Adrenal gland (tissue), 12 donors: Measurements from ENCODE around the gene DMTF1. TPM values are rescaled to one million over a fixed set of nuclear protein-coding genes. Genes with fewer than 3 reads are reported as not detected.
"Not testable (repeated sequence)": the region's sequence is repeated elsewhere in the genome, so short reads cannot be mapped to it uniquely, and the experiment has no call there.

Experiments
- DNase-seq, 7 donors: peaks; one replicate each; pipeline ENCODE4 v3.0.0-alpha.2; 2019 to 2020
- H3K27ac ChIP-seq, 5 donors: fragments of 200-600 bp; sonication (generic) in 4 of 5; 1 replicate in 3 of 5; 2 replicates in 2 of 5; pipeline versions ENCODE4 v1.5.1 to v1.8.0; 2016 to 2020; ENCODE audit warnings: mild to moderate bottlenecking in 1 of 5
- H3K27me3 ChIP-seq: fragments of 200-600 bp; 2 replicates; pipeline ENCODE4 v1.8.0; 2021
- H3K36me3 ChIP-seq, 2 donors: fragments of 200-600 bp; replicated peaks in 1 of 2; 1 replicate in 1 of 2; 2 replicates in 1 of 2; pipeline versions ENCODE4 v1.5.1 to v1.8.0; 2018 to 2022
- H3K4me1 ChIP-seq, 2 donors: fragments of 200-600 bp; replicated peaks in 1 of 2; 1 replicate in 1 of 2; 2 replicates in 1 of 2; pipeline versions ENCODE4 v1.5.1 to v1.8.0; 2018 to 2021
- H3K4me3 ChIP-seq, 4 donors: fragments of 200-600 bp; sonication (generic) in 3 of 4; one replicate each; pipeline ENCODE4 v1.5.1; 2016 to 2018
- H3K9me3 ChIP-seq, 3 donors: fragments of 200-600 bp; sonication (generic) in 1 of 3; replicated peaks in 1 of 3; 1 replicate in 2 of 3; 2 replicates in 1 of 3; pipeline versions ENCODE4 v1.5.1 to v1.8.0; 2016 to 2021
- POLR2A ChIP-seq, 2 donors: fragments of 450-650 bp; IDR thresholded peaks; one replicate each; pipeline ENCODE4 v1.6.1; 2017; ENCODE audit warnings: antibody characterized with exemption in 2 of 2, mild to moderate bottlenecking in 2 of 2, moderate library complexity in 1 of 2
- WGBS, 4 donors: extraction: QIAGEN DNeasy Blood & Tissue Kit in 2 of 4; methylation state at CpG; one replicate each; pipeline versions ENCODE4 v1.1.5 to v1.1.7; 2013 to 2017; 5-methylcytosine and 5-hydroxymethylcytosine counted together
- intact Hi-C, 2 donors: fragments of 100-400 bp; cut with DNase I; formaldehyde crosslinking; loops; one replicate each; pipeline versions ENCODE4 v1.14.1 to v1.15.0; 2022 to 2023
- polyA plus RNA-seq, 3 donors: library from polyadenylated mRNA; stranded (reverse); fragments of 200-250 nt in 2 of 3; fragments of 350-450 nt in 1 of 3; fragmentation: Illumina TruSeq in 1 of 3; extraction: RNeasy Lipid Tissue Mini Kit (QIAGEN cat#74804) in 1 of 3; gene quantifications; one replicate each; pipeline ENCODE4 v1.2.3, GENCODE V29; 2013 to 2014
- total RNA-seq, 9 donors: library from RNA; depleted of rRNA in 4 of 9; stranded (reverse); fragments of >200 nt in 4 of 9; fragments of 120-200 nt in 1 of 9; fragmentation: NEBNext Ultra II Directional in 1 of 9; extraction: Animal tissue kit (Norgen Biotek cat#: 25700) in 1 of 9; gene quantifications; one replicate each; pipeline versions ENCODE4 v1.1.0 to v1.2.4, GENCODE V29; 2013 to 2023
- TF ChIP-seq, protein P1 (sequence below), 6 experiments: fragments of 450-650 bp in 4 of 6; fragments of 200-600 bp in 2 of 6; sonication (generic) in 1 of 6; IDR thresholded peaks; 1 replicate in 5 of 6; 2 replicates in 1 of 6; pipeline versions ENCODE4 v1.5.1 to v1.8.0; 2016 to 2021; ENCODE audit warnings: antibody characterized with exemption in 6 of 6, mild to moderate bottlenecking in 2 of 6, moderate library complexity in 1 of 6
- donor health status: healthy with polysubstance abuse.
- donor health status: Bipolar disorder and iron deficiency.
- donor health status: DM: yes; HTN: yes; CAD: no.
- donor health status: DM: no; HTN: no; CAD: no.
- donor health status: DM: no; HTN: no; CAD: no.
- donor health status: DM: yes; HTN: yes; CAD: no.

The DMTF1 gene
- total and polyA plus RNA-seq, 12 donors = 17.1 to 149 (median 50.2) TPM

DNA sequence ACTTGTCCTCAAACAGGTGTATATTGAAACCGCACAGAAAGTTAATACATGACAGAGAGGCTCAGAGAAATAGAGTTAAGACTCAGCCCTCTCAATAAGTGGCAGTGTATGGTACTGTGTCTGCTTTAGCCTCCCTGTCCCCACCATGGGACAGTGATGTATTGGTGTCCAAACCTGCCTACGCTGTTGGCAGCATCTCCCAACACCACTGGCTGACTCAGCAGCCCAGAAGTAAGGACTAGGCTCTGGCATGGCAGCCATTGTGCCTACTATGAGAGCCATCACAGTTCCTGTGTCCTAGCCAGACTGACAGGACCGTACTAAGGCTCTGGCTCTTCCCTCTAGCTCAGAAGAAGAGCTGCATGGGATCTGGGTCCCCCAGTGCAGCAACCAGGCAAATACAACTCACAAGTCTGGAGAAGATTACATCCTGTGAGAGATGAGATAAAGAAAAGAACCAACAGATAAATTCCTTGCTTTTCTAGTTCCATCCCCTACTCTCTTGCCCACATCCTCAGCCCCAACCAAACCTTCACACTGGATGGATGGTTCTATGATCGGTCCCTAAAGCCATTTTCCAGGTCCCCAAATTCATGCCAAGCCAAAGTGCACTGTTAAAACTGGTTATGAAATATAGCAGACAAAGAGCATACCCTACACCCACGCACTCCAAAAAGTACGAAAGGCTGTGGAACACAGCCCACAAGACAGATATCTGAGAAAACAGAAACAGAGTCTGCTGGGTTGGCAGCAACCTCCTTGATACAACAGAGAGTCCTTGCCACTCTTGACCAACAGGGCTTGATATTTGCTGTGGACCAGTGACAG lies 44.1 kb upstream of the DMTF1 start:
- no peak for DNase-seq
- no peaks in the 10 kb centered on the region for H3K27me3 ChIP-seq
- no peaks in the 10 kb centered on the region for H3K4me1 ChIP-seq
- no peak overlapping the region for H3K27ac ChIP-seq
- H3K4me3 ChIP-seq = no peak overlapping the region
- WGBS, 4 donors = 76 to 86% (median 78%) methylated on average over 6 of the region's 6 CpGs
- intact Hi-C loops = no loop called here
- no peaks in the 10 kb centered on the region for H3K9me3 ChIP-seq
- TF ChIP-seq POLR2A (IDR thresholded peaks at IDR 0.05) = no peak
- TF ChIP-seq, protein P1, sequence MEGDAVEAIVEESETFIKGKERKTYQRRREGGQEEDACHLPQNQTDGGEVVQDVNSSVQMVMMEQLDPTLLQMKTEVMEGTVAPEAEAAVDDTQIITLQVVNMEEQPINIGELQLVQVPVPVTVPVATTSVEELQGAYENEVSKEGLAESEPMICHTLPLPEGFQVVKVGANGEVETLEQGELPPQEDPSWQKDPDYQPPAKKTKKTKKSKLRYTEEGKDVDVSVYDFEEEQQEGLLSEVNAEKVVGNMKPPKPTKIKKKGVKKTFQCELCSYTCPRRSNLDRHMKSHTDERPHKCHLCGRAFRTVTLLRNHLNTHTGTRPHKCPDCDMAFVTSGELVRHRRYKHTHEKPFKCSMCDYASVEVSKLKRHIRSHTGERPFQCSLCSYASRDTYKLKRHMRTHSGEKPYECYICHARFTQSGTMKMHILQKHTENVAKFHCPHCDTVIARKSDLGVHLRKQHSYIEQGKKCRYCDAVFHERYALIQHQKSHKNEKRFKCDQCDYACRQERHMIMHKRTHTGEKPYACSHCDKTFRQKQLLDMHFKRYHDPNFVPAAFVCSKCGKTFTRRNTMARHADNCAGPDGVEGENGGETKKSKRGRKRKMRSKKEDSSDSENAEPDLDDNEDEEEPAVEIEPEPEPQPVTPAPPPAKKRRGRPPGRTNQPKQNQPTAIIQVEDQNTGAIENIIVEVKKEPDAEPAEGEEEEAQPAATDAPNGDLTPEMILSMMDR (IDR thresholded peaks at IDR 0.05) = no peak
- H3K36me3 ChIP-seq = no peaks in the 10 kb centered on the region

DNA sequence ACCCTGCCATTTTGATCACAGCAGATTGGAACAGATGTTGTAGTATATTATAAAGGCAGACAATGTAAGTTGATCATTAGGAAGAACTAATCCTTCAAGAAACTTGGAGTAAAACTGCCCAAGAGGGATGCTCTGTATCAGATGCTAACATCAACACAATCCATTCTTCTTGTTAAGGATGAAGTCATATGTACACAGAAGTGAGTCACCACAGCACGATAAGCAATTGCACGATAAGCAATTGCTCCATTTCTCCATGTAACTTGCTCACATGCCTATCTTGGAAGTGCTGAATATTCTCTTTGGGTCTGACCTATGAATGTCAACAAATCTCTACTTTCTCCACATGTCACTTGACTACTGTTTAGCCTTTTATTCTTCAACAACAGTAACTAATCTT lies 41.5 kb upstream of the DMTF1 start:
- TF ChIP-seq, protein P1 (IDR thresholded peaks at IDR 0.05) = no peak
- TF ChIP-seq POLR2A (IDR thresholded peaks at IDR 0.05) = no peak
- H3K9me3 ChIP-seq = no peaks in the 10 kb centered on the region
- no peaks in the 10 kb centered on the region for H3K27me3 ChIP-seq
- H3K27ac ChIP-seq = no peak overlapping the region
- WGBS, 4 donors = 46 to 53% (median 48%) methylated on average over 2 of the region's 2 CpGs
- H3K4me3 ChIP-seq = no peak overlapping the region
- no peaks in the 10 kb centered on the region for H3K36me3 ChIP-seq
- no peaks in the 10 kb centered on the region for H3K4me1 ChIP-seq
- intact Hi-C loops = no loop called here
- DNase-seq = peak in 2 of 7 donors; percentile 9 to 13

DNA sequence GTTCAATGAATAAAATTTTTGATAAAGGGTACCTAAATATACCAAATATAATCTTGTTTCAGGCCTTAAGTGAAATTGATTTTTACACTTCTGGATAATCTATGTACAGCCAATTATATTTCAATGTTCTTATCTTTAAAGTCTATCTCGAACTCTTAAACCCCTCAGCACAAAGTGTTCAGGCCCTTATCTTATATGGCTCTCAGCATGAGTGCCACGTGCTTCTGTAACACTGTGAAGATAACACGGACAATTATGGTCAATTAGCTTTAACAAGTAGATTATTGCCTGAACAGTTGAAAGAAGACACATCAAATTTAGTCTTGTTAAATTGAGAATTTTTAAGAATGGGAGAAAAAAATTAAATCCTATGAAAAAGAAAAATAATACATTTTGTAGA lies 40.4 kb upstream of the DMTF1 start:
- intact Hi-C loops = no loop called here
- no peak for DNase-seq
- 71 to 83% (median 79%) methylated on average over 3 of the region's 3 CpGs for WGBS, 4 donors

DNA sequence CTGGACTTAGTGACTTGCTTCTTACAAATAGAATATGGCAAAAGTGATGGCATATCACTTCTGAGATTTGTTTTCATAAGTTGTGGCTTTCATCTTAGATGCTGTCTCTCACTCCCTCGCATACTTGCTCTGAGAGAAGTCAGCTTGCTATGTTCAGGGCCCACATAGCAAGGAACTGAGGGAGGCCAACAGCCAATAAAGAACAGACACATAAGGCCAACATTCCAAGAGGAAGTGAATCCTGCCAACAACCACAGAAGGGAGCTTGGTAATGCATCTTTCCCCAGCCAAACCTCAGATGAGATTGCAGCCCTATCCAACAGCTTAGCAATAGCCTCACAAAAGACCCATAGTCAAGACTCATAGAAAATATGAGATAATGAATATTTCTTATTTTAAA lies 39.2 kb upstream of the DMTF1 start:
- DNase-seq = no peak
- intact Hi-C loops = no loop called here
- WGBS, 4 donors = 63 to 88% (median 76%) methylated on average over 1 of the region's 1 CpG
- Histone ChIP-seq H3K4me3 (no peak overlapping the region), H3K9me3 (no peaks in the 10 kb centered on the region), H3K27me3 (no peaks in the 10 kb centered on the region), H3K27ac (no peak overlapping the region), H3K4me1 (no peaks in the 10 kb centered on the region), H3K36me3 (no peaks in the 10 kb centered on the region)
- TF ChIP-seq POLR2A (IDR thresholded peaks at IDR 0.05) = no peak
- TF ChIP-seq, protein P1 (IDR thresholded peaks at IDR 0.05) = no peak

More for the DNA sequence above, 40.4 kb upstream of the DMTF1 start:
- no peak for TF ChIP-seq POLR2A (IDR thresholded peaks at IDR 0.05)
- TF ChIP-seq, protein P1 (IDR thresholded peaks at IDR 0.05) = no peak
- Histone ChIP-seq H3K4me3 (no peak overlapping the region), H3K27ac (no peak overlapping the region), H3K9me3 (no peaks in the 10 kb centered on the region), H3K4me1 (no peaks in the 10 kb centered on the region), H3K27me3 (no peaks in the 10 kb centered on the region), H3K36me3 (no peaks in the 10 kb centered on the region)

DNA sequence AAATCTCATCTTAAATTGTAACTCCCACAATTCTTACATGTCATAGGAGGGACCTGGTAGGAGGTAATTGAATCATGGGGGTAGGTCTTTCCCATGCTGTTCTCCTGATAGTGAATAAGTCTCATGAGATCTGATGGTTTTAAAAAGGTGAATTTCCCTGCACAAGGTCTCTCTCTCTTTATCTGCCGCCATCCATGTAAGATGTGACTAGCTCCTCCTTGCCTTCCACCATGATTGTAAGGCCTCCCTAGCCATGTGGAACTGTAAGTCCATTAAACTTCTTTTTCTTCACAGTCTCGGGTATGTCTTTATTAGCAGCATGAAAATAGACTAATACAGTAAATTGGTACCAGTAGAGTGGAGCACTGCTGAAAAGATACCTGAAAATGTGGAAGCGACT lies 38.3 kb upstream of the DMTF1 start:
- H3K4me1 ChIP-seq, H3K4me3 ChIP-seq, H3K27me3 ChIP-seq, H3K27ac ChIP-seq, DNase-seq, H3K36me3 ChIP-seq, intact Hi-C loops, H3K9me3 ChIP-seq: not testable (repeated sequence)
- WGBS, 4 donors = 82 to 88% (median 86%) methylated on average over 3 of the region's 3 CpGs

DNA sequence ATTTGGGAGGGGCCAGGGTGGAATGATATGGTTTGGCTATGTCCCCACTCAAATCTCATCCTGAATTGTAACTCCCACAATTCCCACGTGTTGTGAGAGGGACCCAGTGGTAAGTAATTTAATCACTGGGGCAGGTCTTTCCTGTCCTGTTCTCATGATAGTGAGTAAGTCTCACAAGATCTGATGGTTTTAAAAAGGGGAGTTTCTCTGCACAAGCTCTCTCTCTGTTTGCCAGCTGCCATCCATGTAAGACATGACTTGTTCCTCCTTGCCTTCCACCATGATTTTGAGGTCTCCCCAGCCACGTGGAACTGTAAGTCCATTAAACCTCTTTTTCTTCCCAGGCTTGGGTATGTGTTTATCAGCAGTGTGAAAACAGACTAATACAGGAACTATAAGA lies 36.5 kb upstream of the DMTF1 start:
- DNase-seq, H3K9me3 ChIP-seq, H3K36me3 ChIP-seq, H3K27ac ChIP-seq, intact Hi-C loops, H3K4me3 ChIP-seq, H3K27me3 ChIP-seq, H3K4me1 ChIP-seq: not testable (repeated sequence)
- WGBS, 4 donors = 61 to 92% (median 75%) methylated on average over 2 of the region's 2 CpGs
